Large intestine (tissue), 3 donors: Measurements from ENCODE around the gene SHB. TPM values are rescaled to one million over a fixed set of nuclear protein-coding genes. Genes with fewer than 3 reads are reported as not detected.
A peak's percentile ranks its signal among the peaks of the same experiment; 100 is the strongest.

ENCODE experiments used
- DNase-seq, 2 donors: peaks; one replicate each; pipeline versions ENCODE4 v3.0.0 to v3.0.0-alpha.2; 2013
- H3K27ac ChIP-seq: one replicate; pipeline ENCODE4 v1.5.1; 2013; ENCODE audit warnings: low read length
- H3K27me3 ChIP-seq: 2 replicates; pipeline ENCODE4 v1.6.1; 2013; ENCODE audit warnings: low read length; ENCODE audit not compliant: control insufficient read depth, insufficient read depth
- H3K36me3 ChIP-seq: 2 replicates; pipeline ENCODE4 v1.6.1; 2013; ENCODE audit warnings: low read length; ENCODE audit not compliant: control insufficient read depth, insufficient read depth
- H3K4me1 ChIP-seq: one replicate; pipeline ENCODE4 v1.6.1; 2013; ENCODE audit warnings: low read length; ENCODE audit not compliant: control insufficient read depth, insufficient read depth
- H3K4me3 ChIP-seq: one replicate; pipeline ENCODE4 v1.5.1; 2013; ENCODE audit warnings: low read length
- H3K9me3 ChIP-seq: one replicate; pipeline ENCODE4 v1.6.1; 2013; ENCODE audit warnings: mild to moderate bottlenecking, low read depth, low read length, moderate library complexity; ENCODE audit not compliant: control insufficient read depth
- WGBS: methylation state at CpG from one replicate; pipeline ENCODE4 v1.1.5; 2013; ENCODE audit warnings: low lambda C conversion rate; ENCODE audit not compliant: insufficient coverage; 5-methylcytosine and 5-hydroxymethylcytosine counted together
- polyA plus RNA-seq: library from polyadenylated mRNA; unstranded; fragments of 120-200 nt; gene quantifications from one replicate; pipeline ENCODE4 v1.2.1, GENCODE V29; 2013

The SHB gene
- polyA plus RNA-seq, 1 donor, result 17.8 TPM

DNA sequence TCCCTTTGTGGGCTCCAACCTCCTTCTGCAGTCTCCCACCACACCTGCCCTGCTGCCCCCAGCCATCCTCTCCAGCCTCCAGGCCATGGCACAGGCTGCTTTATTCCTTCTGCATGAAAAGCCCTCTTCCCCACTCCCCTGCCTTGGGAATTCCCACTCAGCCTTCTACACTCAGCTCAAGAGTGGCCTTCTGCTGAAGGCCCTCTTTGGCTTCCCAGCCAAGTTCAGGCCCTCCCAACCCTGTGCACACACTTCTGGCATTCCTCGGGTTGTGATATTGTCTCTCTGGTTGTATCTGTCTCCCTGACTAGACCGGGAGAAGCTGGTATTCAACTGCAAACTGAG, 5.7 kb downstream of the SHB start:
- Histone ChIP-seq H3K4me3 (no peak overlapping the region), H3K27me3 (no peaks in the 10 kb centered on the region), H3K4me1 (peaks cover 52% of the 10 kb centered on the region), H3K9me3 (no peaks in the 10 kb centered on the region), H3K27ac (peak overlapping the region; percentile 4), H3K36me3 (peaks cover 10% of the 10 kb centered on the region)
- DNase-seq, result no peak
- no CpG with 5 or more reads among the region's 2 CpGs for WGBS

DNA sequence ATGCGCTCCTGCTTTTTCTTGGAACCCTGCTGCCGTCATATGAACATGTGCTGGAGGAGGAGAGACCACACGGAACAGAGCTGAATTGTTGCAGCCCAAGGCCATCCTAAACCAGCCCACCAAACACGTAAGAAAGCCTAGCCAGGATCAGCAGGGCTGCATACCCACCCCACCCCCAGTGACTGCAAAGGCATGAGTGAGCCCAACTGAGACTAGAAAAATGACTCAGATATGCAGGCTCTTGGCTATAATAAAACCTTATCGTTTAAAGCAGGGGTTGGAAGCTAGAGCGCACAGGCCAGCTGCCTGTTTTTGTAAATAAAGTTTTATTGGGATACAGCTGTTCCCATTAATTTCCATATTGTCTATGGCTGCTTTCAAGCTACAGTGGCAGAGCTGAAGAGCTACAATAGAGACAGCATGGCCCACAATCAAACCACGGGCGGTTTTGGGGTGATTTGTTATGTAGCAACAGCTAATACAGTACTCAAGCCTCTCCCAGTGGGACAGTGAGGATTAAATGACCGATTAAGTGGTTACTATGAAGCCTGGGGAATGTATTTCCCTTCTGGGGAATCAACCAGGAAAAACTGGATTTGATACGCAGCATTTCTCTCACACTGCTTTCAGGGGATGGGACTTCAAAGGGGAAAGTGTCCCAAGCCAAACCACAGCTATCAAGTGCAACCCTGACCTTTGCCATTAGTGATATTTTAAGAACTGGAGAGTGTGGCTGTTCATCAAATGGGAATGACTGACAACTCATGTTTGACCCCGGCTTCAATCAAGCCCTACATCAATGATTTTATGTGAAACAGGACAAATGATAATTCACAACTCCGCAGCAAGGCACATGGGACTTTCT, 6.3 kb downstream of the SHB start:
- H3K9me3 ChIP-seq, result no peaks in the 10 kb centered on the region
- H3K27ac ChIP-seq, result peak overlapping the region; percentile 58
- H3K4me3 ChIP-seq, result no peak overlapping the region
- no peaks in the 10 kb centered on the region for H3K27me3 ChIP-seq
- H3K4me1 ChIP-seq, result peaks cover 52% of the 10 kb centered on the region
- WGBS, result no CpG with 5 or more reads among the region's 12 CpGs
- H3K36me3 ChIP-seq, result peaks cover 10% of the 10 kb centered on the region
- DNase-seq, result peak; percentile 38 to 66

DNA sequence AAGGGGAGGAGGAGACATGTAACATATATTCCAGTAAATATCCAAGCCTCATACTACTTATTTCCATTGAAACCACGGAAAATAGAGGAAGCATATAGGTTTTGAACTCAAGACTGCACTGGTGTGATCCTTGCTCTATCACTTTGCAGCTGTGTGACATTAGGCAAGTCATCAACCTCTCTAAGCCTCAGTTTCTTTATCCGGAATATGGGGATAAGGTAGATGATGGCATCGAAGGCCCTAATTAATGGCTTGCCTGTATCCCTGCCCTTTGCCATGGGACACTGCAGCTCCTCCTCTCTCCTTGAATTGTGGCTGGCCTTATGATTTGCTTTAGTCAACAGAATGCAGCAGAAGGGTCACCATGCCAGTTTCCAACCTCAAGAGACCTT, 6.9 kb downstream of the SHB start:
- no peaks in the 10 kb centered on the region for H3K9me3 ChIP-seq

DNA sequence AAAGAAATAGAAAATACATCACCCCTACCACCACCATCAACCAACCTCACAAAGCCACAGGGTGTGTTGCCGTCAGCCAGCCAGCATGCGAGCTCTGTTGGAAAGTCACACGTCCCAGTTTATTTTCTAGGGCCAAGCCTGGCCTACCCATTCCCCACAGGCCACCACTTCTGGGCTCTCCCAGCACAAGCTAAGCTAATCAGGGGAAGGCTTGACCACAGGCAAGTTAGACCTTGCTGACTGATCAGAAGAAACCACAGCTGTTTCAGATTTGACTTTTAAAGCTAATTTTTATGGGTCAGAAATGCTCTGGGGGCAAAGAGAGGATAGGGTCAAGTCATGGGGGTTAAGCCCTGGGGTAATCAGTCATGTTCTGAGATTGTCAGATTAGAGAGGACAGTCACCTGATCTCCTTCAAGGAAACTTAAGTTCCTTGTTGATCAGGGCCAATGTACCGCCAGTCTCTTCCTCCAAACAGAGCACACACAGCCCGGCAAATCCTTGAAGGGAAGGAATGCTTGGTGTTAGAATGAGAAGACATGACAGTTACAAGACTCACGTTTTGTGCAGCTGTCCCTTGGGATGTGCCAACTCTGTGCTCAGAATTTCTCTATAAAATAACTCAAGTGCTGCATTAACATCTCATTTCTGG, 7.6 kb downstream of the SHB start:
- Histone ChIP-seq H3K4me3 (no peak overlapping the region), H3K4me1 (peaks cover 52% of the 10 kb centered on the region), H3K27ac (peak overlapping the region; percentile 58), H3K36me3 (peaks cover 10% of the 10 kb centered on the region), H3K27me3 (no peaks in the 10 kb centered on the region), H3K9me3 (no peaks in the 10 kb centered on the region)
- no peak for DNase-seq
- WGBS, result no CpG with 5 or more reads among the region's 6 CpGs

More for the DNA sequence above, 6.9 kb downstream of the SHB start:
- peaks cover 10% of the 10 kb centered on the region for H3K36me3 ChIP-seq
- H3K4me1 ChIP-seq, result peaks cover 52% of the 10 kb centered on the region
- no peaks in the 10 kb centered on the region for H3K27me3 ChIP-seq
- peak overlapping the region; percentile 58 for H3K27ac ChIP-seq
- H3K4me3 ChIP-seq, result no peak overlapping the region
- DNase-seq, result no peak
- WGBS, result no CpG with 5 or more reads among the region's 3 CpGs

DNA sequence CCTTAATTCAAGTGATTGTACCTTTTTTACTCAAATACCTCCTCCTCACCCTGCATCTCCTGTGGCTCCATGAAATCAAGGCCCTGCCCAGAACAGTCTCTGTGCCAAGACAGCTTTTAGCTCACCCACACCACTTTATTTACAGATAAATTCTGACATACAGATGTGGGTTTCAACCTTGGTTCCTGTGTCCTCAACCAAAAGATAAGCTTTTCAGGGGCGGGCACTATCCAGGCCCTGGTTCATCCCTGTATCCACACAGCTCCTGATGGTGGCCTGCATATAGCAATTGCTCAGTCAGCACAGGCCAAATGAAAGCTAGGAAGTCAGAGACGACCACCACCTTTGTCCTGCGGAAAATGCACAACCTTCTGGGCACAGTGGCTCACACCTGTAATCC, 8.3 kb downstream of the SHB start:
- no CpG with 5 or more reads among the region's 3 CpGs for WGBS
- Histone ChIP-seq H3K4me1 (peaks cover 46% of the 10 kb centered on the region), H3K27ac (no peak overlapping the region), H3K27me3 (no peaks in the 10 kb centered on the region), H3K9me3 (no peaks in the 10 kb centered on the region), H3K36me3 (peaks cover 10% of the 10 kb centered on the region), H3K4me3 (no peak overlapping the region)
- no peak for DNase-seq

DNA sequence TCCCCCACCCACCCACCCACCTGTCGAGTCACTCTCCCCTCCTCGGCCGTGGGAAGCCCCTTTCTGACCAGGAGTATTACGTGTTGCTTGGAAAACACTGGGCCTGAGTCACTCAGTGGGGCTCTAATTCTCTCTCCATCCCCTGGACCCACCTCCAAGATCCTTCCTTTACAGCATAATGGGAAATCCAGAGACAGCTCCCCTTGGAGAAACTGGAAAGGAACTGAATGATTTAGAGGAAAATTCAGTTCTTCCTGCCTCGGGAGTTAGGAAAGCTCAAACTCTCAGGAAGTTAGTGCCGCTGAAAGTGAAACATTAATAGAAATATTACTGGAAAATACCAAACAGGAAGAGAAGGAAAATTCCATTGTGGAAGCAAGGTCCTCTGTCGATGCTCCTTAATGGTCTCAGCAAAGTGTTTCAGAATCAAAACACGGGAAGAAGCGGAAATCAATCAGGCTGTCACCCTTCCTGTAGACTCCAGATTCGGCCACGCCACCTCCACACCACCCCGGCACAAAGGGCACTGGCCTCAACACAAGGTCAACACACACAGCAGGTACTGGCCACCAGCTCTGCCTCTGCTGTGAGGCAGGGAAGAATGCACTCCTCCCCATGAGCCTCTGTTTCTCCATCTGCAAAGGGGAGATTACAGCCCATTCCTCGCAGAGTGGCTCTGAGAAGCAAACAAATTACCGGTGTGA, 9.6 kb downstream of the SHB start:
- H3K9me3 ChIP-seq, result no peaks in the 10 kb centered on the region
- peaks cover 35% of the 10 kb centered on the region for H3K4me1 ChIP-seq
- no peaks in the 10 kb centered on the region for H3K27me3 ChIP-seq
- no peak overlapping the region for H3K4me3 ChIP-seq
- no CpG with 5 or more reads among the region's 14 CpGs for WGBS
- H3K36me3 ChIP-seq, result peaks cover 10% of the 10 kb centered on the region
- no peak for DNase-seq
- H3K27ac ChIP-seq, result no peak overlapping the region

DNA sequence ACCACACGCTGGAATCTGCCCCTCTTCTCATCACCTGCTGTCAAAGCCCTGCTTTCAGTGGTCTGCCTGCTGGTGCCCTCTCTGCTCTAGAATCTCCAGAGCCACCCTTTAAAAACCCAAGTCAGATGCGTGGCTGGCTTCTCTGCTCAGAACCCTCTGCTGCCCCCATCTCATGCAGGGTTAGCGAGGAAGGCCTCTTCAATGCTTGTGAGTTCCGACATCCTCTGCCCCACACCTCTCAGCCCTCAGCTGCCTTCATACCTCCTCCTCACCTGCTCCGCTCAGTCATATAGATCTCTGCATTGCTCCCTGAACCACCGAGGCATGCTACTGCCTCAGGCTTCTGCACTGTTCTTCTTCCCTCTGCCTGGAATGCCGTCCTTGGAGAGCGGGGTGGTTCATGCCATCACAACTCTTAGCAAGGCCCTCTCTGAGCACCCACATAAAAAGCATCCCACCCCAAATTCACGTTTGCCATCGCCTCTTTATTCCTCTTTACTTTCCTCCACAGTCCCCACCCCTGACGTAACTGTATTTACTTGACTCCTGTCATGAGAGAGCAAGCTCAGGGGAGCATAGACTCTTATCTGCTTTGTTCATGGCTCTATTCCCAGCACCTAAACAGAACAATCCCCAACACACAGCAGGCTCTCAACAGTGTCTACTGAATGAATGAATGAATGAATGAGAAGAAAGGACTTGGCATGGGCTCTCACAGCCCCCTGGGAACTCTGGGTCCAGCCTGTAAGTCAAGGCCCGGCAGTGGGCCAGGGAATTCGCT, 10.4 kb downstream of the SHB start:
- Histone ChIP-seq H3K27me3 (no peaks in the 10 kb centered on the region), H3K4me1 (peaks cover 31% of the 10 kb centered on the region), H3K9me3 (no peaks in the 10 kb centered on the region), H3K36me3 (peaks cover 10% of the 10 kb centered on the region), H3K4me3 (no peak overlapping the region), H3K27ac (no peak overlapping the region)
- WGBS, result 91% methylated on average over 4 of the region's 13 CpGs
- no peak for DNase-seq

DNA sequence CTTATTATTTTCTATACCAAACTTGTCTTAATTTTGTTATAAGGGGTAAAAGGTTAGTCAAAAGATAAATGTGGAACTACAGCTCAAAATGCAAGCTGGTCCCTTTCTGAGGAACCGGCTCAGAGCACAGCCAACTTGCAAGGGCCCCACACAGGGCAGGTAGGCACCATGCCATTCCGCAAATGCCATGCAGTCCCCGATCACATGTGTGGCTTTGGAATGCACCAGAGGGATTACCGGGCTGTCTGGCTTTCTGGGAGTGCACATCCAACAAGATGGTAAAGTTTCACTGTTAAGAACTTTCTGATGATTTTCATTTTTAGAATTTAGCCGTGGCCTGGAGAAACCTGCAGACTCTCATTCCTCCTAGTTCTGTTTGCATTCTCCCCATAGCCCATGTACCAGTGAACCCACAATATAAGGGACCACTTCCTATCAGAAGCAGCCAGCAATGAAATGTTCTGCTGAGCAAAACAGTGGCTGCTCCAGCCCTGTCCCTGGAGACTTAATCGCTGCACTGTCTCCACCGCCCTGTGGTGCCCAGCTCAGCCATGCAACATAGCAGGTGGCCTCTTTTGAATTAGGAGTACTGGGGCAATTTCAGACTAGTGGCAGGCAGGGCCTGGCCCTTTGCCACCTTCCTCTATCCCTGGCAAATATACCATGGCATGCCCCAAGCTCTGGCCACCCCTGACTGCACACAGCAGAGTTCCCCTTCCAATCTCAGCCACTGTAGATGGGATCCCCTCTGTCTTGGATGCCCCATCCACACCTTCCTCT, 11.4 kb downstream of the SHB start:
- no peaks in the 10 kb centered on the region for H3K9me3 ChIP-seq
- DNase-seq, result no peak
- no peak overlapping the region for H3K4me3 ChIP-seq
- WGBS, result no CpG with 5 or more reads among the region's 7 CpGs
- H3K27me3 ChIP-seq, result no peaks in the 10 kb centered on the region
- H3K4me1 ChIP-seq, result peaks cover 21% of the 10 kb centered on the region
- H3K36me3 ChIP-seq, result peaks cover 10% of the 10 kb centered on the region
- H3K27ac ChIP-seq, result no peak overlapping the region

DNA sequence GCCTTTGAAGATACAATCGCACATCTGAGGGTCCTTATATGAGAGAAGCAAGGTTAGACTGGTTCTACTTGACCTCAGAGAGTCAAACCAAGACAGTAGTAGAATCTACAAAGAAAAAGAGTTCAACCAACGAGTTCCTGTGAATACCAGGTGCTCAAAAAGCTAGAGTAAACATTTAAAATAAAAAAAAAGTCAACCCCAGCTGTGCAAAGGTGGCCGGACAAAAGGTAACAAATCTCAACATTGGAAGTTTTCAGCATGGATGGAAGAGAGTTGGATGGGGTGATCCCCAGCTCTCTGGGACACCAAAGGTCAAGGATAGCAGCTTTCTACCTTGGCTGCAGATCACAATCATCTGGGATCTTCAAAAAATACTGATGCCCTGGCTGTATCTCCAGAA, 14.4 kb downstream of the SHB start:
- Histone ChIP-seq H3K27me3 (no peaks in the 10 kb centered on the region), H3K4me1 (peaks cover 9% of the 10 kb centered on the region), H3K27ac (no peak overlapping the region), H3K9me3 (no peaks in the 10 kb centered on the region), H3K4me3 (no peak overlapping the region), H3K36me3 (peaks cover 9% of the 10 kb centered on the region)
- WGBS, result 57% methylated on average over 2 of the region's 3 CpGs
- DNase-seq, result no peak
